ENCODE data around the gene STAT6.
A peak's percentile ranks its signal among the peaks of the same experiment; 100 is the strongest.
"Not testable (repeated sequence)": the region's sequence is repeated elsewhere in the genome, so short reads cannot be mapped to it uniquely, and the experiment has no call there.

Gene STAT6

DNA sequence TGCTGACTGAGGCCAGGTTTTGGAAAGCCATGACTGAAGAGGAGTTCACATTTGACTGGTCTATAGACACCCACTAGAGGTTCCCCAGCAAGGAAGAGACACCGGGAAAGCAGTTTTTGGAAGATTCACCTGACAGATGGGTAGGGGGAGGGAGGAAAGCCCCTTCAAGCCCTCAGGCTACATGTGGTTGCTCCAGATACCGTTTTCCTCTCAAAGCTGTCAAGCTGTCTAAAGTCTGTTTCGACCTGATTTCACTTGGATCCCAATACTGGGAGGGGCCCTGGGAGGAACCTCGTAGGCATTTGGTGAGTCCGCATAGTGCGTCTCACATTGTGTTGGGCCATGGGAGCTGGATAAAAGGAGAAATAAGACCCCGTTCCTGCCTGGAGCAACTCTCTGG, 15.4 kb upstream of the STAT6 start:
- DNase-seq (ENCODE audit: low read depth in 2 of 2) = no peak

DNA sequence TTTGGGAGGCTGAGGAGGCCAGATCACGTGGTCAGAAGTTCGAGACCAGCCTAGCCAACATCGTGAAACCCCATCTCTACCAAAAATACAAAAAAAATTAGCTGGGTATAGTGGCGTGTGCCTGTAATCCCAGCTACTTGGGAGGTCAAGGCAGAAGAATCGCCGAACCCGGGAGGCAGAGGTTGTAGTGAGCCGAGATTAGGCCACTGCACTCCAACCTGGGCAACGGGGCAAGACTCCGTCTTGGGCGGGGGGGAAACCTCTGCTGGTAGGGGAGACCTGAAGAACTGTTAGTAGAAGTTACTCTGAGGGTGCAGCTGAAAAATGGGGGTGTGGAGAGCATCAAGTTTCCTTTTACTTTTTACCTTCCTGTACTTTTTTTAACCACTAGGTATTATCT, 14.9 kb upstream of the STAT6 start:
- DNase-seq (ENCODE audit: low read depth in 2 of 2) = no peak

DNA sequence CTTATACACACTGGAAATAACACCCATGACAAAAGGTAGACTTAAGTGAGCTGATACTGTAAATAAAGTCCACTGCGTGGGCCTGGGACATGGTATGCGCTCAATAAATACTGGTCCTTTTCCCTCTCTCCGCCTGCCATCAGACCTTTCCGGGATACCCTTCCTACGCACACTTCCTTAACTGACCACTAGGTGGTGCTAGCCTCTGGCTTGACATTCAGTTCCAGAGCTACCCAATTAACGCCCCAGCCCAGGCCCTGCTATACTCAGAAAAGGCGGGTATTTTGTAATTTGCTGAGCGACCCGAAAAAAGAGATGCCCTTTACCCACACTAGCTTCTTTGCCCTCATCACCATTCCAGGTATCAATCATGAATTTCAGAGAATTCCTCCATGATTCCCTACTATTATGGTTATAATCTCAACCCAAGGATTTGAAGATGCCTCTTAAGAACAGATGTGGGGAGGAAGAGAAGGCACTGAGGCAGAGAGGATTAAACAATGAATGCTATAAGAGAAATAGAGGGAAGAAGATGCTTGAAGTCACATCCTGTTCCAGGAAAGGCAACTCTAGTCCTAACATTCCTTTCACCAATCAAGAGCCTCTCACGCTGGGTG, 13.2 kb upstream of the STAT6 start:
- peak; percentile 33 to 63 for DNase-seq (ENCODE audit: low read depth in 2 of 2)

DNA sequence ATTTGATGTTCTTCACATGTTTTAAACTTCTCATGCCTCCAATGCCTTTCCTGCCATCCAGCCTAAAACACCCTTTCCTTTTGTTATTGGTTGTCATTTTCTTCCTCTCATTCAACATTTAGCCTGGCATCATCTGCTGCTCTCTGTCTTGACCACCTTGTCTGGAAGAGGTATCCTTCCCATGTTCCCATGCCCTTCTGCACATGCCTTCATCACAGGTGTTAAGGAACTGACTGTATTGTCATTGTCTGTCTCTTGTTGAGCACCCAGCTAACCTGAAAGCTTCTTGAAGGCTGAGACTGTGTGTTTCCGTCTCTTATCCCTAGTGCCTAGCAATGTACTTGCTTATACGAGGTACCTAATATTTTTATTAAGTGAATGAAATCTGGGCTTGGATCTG, 12.7 kb upstream of the STAT6 start:
- DNase-seq (ENCODE audit: low read depth in 2 of 2) = no peak

DNA sequence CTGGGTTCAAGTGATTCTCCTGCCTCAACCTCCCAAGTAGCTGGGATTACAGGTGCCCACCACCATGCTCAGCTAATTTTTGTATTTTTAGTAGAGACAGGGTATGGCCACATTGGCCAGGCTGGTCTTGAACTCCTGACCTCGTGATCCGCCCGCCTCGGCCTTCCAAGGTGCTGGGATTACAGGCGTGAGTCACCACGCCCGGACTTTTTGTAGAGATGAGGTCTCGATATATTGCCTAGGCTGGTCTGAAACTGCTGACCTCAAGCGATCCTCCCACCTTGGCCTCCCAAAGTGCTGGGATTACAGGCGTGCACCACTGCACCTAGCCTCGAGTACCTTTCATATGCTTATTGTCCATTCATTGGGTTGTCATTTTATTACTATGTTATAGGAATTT, 9.6 kb upstream of the STAT6 start:
- not testable (repeated sequence) for DNase-seq (ENCODE audit: low read depth in 2 of 2)

DNA sequence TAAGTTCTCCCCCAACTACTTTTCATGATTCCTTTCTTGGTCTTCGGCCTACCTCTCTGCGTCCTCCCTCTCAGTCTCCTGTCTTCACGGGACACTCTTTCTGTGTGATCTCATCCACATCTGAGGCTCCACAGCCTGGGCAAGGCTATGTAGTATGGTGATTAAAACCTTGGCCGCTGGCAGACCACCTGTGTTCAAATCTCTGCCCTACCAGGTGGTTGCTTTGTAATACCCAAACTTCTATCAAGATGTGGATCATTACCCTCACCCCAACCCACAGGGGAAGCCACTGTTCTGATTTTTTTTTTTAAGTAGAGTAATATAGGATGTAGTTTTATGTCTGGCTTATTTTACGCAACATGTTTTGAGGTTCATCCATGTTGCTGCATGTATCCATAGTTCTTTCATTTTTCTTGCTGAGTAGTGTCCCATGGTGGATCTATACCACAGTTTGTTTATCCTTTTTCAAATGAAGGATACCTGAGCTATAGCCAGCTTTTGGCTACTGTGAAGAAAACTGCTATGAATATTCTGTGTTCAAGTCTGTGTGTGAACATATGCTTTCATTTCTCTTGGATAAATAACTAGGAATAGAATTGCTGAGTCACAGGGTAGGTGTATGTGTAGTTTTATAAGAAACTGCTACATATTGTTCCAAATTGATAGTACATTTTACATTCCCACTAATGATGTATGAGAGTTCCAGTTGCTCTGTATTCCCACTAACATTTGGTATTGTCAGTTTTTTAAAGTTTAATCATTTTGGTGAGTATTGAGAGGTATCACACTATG, 8.3 kb upstream of the STAT6 start:
- DNase-seq (ENCODE audit: low read depth in 2 of 2) = no peak

DNA sequence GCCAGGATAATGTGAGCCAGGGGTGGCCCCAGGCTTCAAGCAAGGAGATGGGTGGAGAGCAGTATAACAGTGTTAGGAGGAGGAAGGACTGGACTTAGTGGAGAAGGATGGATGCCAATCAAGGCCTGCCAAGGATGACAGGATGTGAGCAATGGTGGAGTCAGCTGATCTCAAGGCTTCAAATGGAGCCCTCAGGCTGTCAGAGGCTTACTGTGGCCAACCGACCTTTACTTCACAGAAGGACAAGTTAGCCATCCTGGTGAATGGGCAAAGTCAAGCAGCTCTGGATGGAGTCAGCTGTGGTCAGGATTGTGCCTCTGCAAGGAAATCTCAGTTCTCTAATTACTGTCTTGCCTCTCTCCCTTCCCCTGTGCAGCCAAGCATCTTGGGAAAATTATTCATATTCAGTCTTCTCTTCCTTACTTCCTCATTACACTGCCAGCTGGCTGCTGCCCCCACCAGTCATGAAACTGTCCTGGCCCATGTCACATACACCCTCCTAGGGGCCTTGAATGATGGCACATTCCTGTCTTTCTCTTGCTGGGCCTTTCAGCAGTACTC, 7.6 kb upstream of the STAT6 start:
- no peak for DNase-seq (ENCODE audit: low read depth in 2 of 2)

DNA sequence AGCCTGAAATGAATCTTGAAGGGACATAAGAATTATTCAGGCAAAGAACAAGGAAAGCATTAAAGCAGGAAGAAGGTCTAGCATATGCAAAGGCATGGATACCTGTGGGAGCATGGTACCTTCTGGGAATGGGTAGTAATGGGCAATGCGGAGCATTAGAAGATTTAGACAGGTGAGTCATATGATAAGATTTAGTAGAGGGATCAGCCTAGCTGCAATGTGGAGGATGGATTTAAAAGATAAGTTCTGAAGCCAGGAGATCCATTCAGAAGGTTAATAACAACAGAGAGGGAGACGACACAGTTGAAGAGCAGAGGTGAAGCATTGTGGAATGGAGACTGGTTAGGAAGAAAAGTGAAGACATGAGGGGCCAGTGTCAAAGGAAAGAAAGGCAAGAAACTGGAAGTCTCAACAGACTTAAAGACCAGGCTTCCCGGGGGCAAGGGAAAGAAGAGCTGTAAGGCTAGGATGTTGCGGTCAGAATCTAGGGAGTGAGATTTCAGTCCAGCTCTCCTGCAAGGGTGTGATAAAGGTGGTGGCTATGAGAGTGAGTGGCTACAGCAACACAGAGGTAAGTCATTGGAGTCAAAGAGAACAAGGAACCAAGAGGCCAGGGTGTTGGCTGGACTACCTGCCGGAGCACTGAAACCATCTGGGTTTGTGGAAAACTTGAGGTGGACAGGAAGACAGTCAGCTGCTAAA, 5.6 kb upstream of the STAT6 start:
- no peak for DNase-seq (ENCODE audit: low read depth in 2 of 2)

DNA sequence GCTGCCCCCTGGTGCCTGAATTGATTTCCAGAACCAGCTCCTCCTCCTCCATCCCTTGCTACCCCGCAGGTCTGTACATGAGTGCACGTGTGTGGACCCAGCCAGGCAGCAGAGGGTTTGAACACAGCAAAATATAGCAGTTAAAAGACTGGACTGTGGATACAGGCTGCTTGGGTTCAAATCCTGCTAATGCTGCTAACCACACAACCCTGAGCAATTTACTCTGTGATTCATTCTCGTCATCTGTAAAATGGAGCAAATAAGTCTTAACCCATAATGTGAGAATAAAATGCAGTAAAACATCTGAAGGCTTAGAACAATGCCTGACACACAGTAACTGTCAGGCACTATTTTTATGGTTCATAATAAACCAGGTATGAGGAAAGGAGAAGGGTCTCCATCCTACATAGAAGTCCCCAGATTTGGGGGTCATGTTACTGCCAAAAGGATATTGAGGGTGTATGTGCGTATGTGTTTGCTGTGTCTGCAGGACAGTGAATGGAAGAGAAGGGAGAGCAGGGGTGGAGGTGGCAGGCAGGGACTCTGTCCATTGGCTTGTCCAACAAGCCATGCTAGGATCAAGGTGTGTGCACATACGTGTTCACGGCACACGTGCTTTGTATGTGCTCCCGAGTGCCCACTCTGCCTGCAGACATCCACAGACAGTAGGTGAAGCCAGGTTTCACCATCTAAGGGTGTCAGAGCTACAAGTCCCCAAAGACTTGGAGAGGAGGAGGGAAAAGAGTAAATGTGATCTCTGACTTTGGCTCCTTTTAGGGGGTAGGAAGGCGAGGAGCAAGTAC, 1.5 kb upstream of the STAT6 start:
- DNase-seq (ENCODE audit: low read depth in 2 of 2) = no peak

DNA sequence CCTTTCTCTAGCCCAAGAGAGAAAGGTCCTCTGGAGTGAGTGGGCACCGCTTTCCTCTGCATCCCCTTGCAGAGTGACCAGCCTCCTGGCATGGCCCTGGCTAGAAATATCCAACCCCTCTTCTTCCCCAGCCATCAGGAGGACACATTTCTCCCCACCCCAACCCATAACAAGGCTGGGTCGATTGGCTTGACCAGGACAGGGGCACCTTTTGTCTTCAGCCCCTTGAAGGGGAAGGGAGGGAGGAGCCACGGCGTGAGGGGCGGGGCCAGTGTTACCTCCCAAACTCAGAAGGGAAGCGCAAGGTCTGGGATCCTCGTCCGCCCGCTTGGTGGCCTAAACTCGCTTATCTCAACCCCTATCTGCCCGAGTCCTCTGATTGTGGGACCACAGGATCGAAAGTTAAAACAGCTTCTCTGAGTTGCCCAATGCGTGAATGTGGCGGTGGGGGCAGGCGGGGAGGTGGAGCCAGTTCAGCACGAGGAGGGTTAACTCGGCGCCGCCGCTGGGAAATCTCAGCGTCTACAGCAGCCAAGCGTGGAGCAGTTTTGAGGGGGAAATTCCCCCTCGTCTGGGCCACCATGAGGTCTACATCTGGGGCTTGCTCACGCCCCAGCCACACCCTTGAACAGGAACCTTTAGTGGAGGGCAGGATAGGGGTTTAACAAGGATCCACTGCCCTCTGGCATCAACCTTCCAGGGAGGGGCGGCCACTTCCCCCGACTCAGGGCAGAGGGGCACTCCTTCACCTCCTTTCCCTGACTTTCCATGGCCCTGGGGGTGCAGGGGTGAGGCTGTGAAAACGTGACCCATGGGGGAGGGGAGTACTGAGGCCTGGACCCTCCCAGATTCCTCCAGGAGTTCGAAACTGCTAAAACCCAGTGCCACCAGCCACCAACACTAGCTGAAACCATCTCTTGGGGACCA, 795 bp downstream of the STAT6 start:
- DNase-seq (ENCODE audit: low read depth in 2 of 2) = peak; percentile 70 to 78

DNA sequence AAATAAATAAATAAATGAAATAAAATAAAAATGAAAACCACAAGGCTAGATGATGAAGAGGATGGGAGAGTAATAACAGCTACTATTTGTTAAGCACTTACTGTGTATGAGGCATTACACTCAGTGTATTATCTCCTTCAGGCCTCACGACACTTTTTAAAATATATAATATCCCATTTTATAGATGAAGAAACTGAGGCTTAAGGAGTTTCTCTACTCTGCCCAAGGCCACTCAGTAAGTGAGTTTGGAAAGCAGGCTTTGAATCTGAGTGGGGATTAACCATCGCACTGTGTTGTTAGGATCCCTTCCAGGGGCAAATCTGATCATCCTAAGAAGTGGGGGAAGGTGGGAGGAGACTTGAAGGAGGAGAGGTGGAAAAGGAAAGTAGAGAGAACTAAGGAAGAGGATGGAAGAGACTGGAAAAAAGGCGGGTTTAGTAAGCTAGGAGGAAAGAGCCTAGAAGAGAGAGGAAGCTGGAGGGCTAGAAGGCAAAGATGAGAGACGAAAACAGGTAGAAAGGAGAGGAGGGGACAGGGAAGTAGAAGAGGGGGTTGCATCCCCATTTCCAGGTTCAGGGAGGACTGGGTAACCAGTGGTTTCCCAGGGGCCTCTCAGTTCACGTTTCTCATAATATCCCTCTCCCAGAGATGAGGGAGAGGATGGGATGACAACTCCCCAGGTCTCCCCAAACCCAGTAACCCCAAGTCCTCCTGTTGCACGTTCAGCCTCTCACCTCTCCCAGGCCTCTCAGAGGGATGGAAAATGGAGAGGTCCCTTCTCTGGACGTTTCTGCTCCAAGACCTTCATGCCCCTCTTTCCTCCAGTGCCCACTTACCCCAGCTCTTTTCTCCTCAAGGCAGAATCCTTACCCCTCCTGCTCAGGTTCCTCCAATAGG, 1.7 kb downstream of the STAT6 start:
- DNase-seq (ENCODE audit: low read depth in 2 of 2) = no peak

DNA sequence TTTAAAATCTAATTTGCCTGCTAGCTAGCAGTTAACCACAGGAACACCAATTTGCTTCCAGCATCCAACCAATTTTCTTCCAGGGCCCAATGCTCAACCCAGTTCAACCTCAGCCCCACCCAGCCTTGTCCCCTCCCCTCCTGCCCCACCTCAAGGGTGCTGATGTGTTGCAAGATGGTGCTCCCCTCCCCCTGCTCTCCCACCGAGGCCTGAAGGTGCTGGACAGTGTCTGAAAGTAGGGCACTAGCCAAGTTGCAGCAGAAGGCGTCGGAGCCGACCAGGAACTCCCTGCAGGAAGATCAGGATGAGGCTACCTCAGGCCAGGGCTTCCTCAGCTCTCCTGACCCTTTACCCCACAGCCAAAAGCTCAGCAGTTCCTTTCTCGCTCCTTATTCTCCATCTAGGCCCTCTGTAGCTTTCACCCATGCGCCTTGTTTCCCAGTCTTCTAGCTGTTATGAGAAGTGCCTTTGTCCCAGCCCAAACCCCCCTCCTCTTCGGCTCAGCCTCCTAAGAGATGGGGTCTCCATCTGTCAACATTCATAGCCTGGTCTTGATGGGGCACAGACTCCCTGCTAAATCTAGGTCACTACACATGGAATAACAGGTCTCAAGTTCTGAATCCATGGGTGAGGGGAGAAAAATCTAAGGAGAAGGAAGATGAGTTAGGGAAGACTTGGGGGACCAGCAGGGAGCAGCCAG, 3.6 kb downstream of the STAT6 start:
- no peak for DNase-seq (ENCODE audit: low read depth in 2 of 2)

DNA sequence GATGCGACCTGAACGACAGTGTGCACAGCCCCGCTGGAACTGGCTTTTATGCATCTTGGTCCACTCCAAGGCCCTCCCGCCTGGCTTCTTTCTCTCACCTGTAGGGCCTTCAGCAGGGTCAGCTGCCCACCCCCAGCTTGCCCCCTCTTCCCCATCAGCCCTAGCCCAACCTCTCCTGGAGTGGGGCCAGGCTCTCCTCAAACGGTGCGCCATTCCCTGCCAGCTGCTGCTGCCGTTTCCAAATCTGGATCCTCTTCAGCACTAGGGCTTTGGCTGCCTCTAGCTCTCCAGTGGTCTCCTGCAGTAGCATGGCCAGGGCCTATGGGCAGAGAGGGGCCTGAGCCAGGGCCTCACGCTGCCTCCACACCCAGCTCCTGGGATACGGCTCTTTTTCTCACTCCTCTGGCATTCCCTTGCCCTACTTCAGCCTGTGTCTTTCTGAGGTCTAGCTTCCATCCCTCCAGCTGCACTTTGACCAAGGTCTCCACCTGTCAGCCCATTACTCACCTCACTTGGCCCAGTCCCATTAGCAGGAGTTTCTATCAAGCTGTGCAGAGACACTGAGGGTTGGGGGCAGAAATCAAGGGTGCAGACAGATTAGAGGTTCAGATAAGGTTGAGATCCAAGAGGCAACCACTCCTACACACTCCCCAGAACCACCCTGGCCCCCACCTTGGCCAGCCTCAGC, 5.0 kb downstream of the STAT6 start:
- DNase-seq (ENCODE audit: low read depth in 2 of 2) = no peak

DNA sequence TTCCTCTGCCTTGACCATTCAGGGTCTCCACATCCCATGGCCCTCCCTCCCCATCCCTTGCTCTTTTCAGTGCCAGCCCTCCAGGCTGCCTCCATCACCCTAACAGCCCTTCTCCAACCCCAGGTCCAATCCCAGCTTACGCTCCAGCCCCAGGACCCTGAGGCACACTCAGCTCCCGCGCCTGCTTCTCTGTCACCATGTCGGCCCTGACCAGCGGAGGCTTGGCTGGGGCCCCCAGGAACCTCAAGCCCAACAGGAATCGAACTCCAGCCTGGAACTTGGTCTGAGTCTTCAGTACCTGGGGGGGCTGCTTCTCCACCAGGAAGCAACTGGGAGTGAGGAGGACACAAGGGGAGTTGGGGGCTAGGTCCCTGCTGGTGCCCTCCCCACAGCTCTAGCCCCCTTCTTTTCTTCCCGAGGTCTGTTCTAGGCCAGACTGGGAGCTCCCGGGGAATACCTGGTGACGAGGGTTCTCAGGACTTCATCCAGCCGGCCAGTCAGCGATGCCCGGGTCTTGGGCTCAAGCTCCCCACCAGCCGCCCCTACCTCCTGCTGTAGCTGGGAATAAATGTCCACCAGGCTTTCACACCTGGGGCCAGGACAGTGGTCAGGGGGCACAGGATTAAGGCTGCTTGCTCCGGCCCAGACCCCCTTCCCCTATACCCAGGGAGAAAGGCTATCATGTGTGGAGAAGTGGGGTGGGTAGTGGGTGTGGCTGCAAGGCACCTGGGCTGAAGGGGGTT, 6.0 kb downstream of the STAT6 start:
- DNase-seq (ENCODE audit: low read depth in 2 of 2) = no peak

DNA sequence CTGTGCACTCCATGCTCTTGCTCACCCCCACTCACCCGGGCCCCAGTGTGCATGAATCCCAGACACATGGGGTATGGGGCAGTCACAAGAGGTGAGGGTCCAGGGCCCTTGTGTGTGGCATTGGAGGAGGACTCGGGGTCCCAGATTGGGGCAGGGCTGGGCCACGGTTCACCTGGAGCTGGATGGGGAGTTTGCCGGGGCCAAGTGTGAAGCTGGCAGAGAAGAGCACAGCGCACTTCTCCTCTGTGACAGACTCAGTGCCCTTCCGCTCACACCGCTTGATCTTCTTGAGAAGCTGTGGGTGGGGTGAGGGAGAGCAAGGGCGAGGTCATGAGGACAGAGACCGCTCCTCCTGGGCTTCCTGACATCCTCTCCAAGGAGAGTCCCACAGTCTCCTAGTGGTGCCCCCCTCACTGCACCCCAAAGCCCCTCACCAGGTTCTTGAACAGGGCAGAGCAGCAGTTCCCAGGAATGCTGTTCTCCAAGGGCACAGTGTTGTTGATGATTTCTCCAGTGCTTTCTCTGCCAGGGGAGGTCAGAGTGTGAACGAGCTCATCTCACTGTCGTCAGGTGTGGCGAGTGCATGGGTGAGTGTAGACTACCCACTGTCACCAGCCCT, 6.8 kb downstream of the STAT6 start:
- DNase-seq (ENCODE audit: low read depth in 2 of 2) = no peak

DNA sequence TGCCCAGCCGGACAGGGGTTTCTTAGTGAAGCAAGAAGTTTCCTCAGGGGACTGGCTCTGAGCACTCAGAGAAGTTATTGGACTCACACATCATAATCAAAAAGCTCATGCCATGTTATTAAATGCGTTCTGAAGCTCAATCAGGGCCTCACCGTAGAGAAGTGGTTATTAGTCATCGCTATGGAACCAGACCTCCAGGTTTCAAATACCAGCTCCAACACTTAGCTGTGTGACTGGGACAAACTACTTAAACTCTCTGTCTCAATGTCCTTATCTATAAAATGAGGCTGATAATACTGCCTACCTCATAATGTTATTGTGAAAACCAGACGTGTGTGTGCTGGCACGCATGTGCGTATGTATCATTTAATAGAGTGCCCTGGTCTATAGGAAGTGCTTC, 7.3 kb downstream of the STAT6 start:
- DNase-seq (ENCODE audit: low read depth in 2 of 2) = no peak

Measured in stimulated activated CD8-positive, alpha-beta memory T cell treated with anti-CD3 and anti-CD28 coated beads, Interleukin-2, amount 100 ng/mL, for 48 hours (primary cell).